K562 (cell line): ENCODE measurements around the gene SELPLG. TPM values are rescaled to one million over a fixed set of nuclear protein-coding genes. Genes with fewer than 3 reads are reported as not detected.

Experiments used
- DPF2 ChIP-seq: fragments of 450-650 bp; IDR thresholded peaks from 2 replicates; pipeline ENCODE4 v1.6.1; 2016
- MGA ChIP-seq: fragments of 450-650 bp; IDR thresholded peaks from 2 replicates; pipeline ENCODE4 v1.6.1; 2016; ENCODE audit warnings: mild to moderate bottlenecking, moderate library complexity
- polyA plus RNA-seq, 8 experiments: library from polyadenylated mRNA; depleted of rRNA in 4 of 8; stranded (reverse) in 5 of 8; unstranded in 3 of 8; fragments of >200 nt; fragmentation: Nextera tagmentation in 2 of 8; fragmentation: Illumina TruSeq in 1 of 8; extraction: Ambion mirVana in 2 of 8; extraction: Trizol in 1 of 8; gene quantifications; 2 replicates each; pipeline versions ENCODE4 v1.2.1 to v1.2.3, GENCODE V29; 2011 to 2014; ENCODE audit warnings: inconsistent platforms in 1 of 8, missing spikeins in 1 of 8
- total RNA-seq, 7 experiments: library from RNA; depleted of rRNA in 6 of 7; stranded (reverse); fragments of >200 nt in 6 of 7; fragmentation: Illumina TruSeq in 2 of 7; extraction: Trizol in 2 of 7; gene quantifications; 2 replicates each; pipeline versions ENCODE4 v1.2.1 to v1.2.3, GENCODE V29; 2011 to 2021; ENCODE audit warnings: low replicate concordance in 1 of 7

Gene SELPLG
- total and polyA plus RNA-seq, 9 of the 15 experiments (the other 6 are each of a cell fraction or from before 2014, with no cell fraction given), result 0.22 to 10.2 (median 1.7) TPM

DNA sequence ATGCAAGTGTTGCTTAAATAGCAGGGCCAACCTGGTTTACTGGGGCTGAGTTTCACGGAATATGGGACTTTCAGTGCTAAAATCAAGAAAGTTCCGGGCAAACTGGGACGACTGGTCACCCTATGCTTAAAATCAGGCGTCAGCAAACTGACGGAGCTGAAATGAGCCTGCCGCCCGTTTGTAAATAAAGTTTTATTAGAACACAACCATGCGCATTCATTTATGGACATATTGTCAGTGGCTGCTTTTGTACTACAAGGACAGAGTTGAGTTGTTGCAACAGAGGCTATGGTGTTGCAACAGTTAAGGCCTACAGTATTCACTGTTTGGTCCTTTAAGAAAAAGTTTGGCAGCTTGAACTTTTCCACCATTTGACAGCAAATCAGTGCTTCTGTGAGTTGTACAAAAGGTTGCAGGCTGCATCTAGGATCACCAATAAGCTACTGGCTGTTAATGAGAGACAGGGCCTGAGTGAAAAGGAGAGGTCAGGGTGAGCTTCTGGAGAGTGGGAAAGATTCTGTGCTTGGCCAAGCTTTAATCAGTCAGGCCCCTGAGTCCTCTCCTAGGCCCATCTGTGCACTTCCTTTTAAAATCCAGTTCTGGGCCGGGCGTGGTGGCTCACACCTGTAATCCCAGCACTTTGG, 13.3 kb downstream of the SELPLG start (continued):
- TF ChIP-seq MGA, result peak; percentile 34; the same call in 1 of the 2 replicates
- TF ChIP-seq DPF2, result no peak; the same call in 1 of the 2 replicates
